Activated naive CD4-positive, alpha-beta T cell treated with anti-CD3 and anti-CD28 coated beads, Interleukin-2, amount 50 U/mL, for 72 hours (primary cell): ENCODE results near the gene TMEM179B. TPM values are rescaled to one million over a fixed set of nuclear protein-coding genes. Genes with fewer than 3 reads are reported as not detected.
"Not testable (repeated sequence)": the region's sequence is repeated elsewhere in the genome, so short reads cannot be mapped to it uniquely, and the experiment has no call there.

ENCODE experiments used
- ATAC-seq, 2 donors: fragments of 150-1000 bp; cut with Tn5 transposase; 2 replicates each; pipeline ENCODE4 v1.10.0; 2021; ENCODE audit warnings: mild to moderate bottlenecking in 2 of 2, moderate library complexity in 2 of 2
- DNase-seq, 2 donors: peaks; one replicate each; pipeline ENCODE4 v3.0.0; 2021 to 2022; ENCODE audit warnings: low spot score in 2 of 2
- H3K27ac Mint-ChIP-seq, 2 donors: one replicate each; pipeline ENCODE4 v1.8.0; 2022; ENCODE audit warnings: mild to moderate bottlenecking in 2 of 2, mixed read lengths in 2 of 2
- H3K36me3 Mint-ChIP-seq, 2 donors: one replicate each; pipeline ENCODE4 v1.8.0; 2022; ENCODE audit warnings: mixed read lengths in 2 of 2
- H3K9me3 Mint-ChIP-seq, 2 donors: one replicate each; pipeline ENCODE4 v1.8.0; 2022; ENCODE audit warnings: mixed read lengths in 2 of 2
- total RNA-seq, 2 donors: library from RNA; stranded (reverse); gene quantifications; one replicate each; pipeline ENCODE4 v1.2.3, GENCODE V29; 2022

Gene TMEM179B, protein sequence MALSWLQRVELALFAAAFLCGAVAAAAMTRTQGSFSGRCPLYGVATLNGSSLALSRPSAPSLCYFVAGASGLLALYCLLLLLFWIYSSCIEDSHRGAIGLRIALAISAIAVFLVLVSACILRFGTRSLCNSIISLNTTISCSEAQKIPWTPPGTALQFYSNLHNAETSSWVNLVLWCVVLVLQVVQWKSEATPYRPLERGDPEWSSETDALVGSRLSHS
- 10 to 100 TPM; 19.5 to 20.9 TPM for total RNA-seq

- Mint-ChIP-seq H3K36me3 (peaks cover 32 to 34% of the 10 kb centered on the region in 2 donors), H3K9me3 (no peaks in the 10 kb centered on the region), H3K27ac (peak within 1 kb of the TSS; percentile 90 to 91)
- DNase-seq (peak; percentile 94 to 97), ATAC-seq (peak; percentile 79 to 80)
These were observed at the start of gene TMEM179B for GRCh38 chr11:62787005-62787759. TMEM179B (plus strand) TSS chr11:62787402; CDS start chr11:62787432, 30 bp downstream.

GRCh38 chr11:62747475-62748160, 39.6 kb upstream of the TMEM179B start:
- Mint-ChIP-seq H3K27ac (no peak overlapping the region), H3K36me3 (no peaks in the 10 kb centered on the region), H3K9me3 (no peaks in the 10 kb centered on the region)
- DNase-seq = no peak
- no peak for ATAC-seq

DNA sequence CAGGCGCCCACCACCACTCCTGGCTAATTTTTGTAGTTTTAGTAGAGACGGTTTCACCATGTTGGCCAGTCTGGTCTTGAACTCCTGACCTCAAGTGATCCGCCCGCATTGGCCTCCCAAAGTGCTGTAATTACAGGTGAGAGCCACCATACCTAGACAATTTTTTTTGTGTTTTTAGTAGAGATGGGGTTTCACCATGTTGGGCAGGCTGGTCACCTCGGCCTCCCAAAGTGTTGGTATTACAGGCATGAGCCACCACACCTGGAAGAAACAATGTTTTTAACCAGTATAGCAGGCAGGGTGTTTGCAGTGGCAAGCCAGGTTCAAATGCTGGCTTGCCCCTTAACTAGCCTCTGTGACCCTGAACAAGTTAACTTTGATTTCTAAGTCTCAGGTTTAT, 37.3 kb upstream of the TMEM179B start:
- peak overlapping the region in 1 of 2 donors; percentile 60 for H3K27ac Mint-ChIP-seq
- H3K9me3 Mint-ChIP-seq = not testable (repeated sequence)

DNA sequence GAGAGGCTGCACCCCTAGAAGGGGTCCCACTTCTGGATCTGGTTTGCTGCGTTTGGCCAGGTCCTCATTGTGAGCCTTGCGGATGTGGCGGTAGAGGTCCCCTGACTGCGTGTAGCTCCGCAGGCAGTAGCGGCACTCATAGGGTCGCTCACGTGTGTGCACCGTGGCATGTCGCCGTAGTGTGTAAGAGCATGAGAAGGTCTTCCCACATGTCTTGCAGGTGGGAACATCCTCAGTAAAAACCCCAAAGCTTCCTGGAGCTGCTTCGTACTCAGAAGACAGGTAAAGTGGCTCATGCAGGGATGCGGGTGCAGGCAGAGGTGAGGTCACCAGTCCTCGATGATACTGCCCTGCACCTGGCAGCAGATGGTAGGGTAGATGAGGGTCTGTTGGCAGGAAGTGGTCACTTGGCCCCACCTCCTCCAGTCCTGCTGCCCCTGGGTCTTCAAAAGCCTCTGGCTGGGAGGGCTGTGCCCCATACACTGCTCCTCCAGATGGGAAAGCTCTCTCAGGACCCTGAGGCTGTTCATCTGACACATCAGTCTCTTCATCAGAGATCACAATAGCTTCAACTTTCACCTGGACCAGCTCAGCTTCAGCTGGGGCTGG, 34.9 kb upstream of the TMEM179B start:
- Mint-ChIP-seq H3K36me3 (no peaks in the 10 kb centered on the region), H3K27ac (peak overlapping the region in 1 of 2 donors; percentile 60), H3K9me3 (no peaks in the 10 kb centered on the region)
- no peak for DNase-seq
- no peak for ATAC-seq

More for the DNA sequence above, 37.3 kb upstream of the TMEM179B start:
- ATAC-seq, DNase-seq, H3K36me3 Mint-ChIP-seq: not testable (repeated sequence)

GRCh38 chr11:62752994-62753735, 34.0 kb upstream of the TMEM179B start:
- peak overlapping the region; percentile 94 to 99 for H3K27ac Mint-ChIP-seq
- H3K36me3 Mint-ChIP-seq = no peaks in the 10 kb centered on the region
- peak in 1 of 2 donors; percentile 0 for ATAC-seq
- no peak for DNase-seq
- no peaks in the 10 kb centered on the region for H3K9me3 Mint-ChIP-seq

DNA sequence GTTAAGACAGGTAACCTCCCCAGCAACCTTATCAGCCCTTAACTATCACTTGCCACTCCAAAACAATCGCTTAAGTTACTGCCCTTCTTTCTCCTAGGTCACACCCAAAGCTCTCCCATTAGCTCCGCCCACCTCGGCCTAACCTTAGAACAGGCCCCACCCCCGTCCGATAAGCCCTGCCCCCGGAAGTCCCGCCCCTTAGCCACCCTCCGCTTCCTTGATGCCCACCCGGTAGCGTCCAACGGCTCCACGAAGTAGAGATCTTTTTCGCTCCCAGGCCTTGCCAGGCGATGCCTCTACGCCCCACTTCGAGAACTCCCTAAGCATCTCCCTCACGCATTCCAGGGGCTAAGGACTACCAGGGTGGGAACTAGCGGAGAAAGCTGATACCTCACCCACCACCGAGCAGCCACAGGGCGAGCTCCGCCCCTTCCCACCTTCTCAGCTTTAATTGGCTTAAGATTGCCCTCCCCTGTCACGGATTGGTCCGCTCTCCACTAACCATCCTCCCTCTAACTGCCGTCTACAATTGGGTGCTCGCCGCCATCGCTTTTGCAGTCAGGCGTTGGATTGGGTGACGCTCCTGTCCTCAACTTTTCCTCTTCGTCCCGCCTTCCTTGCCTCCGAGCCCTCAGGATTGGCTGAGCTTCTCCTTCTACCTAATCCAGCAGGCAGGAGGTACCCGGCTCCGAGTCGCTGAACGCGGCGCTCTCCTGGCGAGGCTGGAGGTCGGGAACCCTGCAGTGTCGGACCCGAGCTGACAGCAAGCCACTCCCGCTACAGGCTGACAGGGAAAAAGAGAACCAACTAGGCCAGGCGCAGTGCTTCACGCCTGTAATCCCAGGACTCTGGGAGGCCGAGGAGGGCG, 33.2 kb upstream of the TMEM179B start, which contains the start of gene ZBTB3:
ZBTB3 (minus strand) TSS at position 425 of the 868 bp plus-strand sequence. CDS start 496 bp downstream, outside the sequence.
- Mint-ChIP-seq H3K9me3 (no peaks in the 10 kb centered on the region), H3K36me3 (no peaks in the 10 kb centered on the region), H3K27ac (peak within 1 kb of the TSS; percentile 94 to 99)
- DNase-seq = peak; percentile 94 to 97
- peak; percentile 97 to 98 for ATAC-seq

- H3K27ac Mint-ChIP-seq = no peak overlapping the region
- ATAC-seq (no peak), DNase-seq (no peak)
- H3K9me3 Mint-ChIP-seq = no peaks in the 10 kb centered on the region
- no peaks in the 10 kb centered on the region for H3K36me3 Mint-ChIP-seq
These were observed 32.1 kb upstream of the TMEM179B start for GRCh38 chr11:62755086-62755615.

DNA sequence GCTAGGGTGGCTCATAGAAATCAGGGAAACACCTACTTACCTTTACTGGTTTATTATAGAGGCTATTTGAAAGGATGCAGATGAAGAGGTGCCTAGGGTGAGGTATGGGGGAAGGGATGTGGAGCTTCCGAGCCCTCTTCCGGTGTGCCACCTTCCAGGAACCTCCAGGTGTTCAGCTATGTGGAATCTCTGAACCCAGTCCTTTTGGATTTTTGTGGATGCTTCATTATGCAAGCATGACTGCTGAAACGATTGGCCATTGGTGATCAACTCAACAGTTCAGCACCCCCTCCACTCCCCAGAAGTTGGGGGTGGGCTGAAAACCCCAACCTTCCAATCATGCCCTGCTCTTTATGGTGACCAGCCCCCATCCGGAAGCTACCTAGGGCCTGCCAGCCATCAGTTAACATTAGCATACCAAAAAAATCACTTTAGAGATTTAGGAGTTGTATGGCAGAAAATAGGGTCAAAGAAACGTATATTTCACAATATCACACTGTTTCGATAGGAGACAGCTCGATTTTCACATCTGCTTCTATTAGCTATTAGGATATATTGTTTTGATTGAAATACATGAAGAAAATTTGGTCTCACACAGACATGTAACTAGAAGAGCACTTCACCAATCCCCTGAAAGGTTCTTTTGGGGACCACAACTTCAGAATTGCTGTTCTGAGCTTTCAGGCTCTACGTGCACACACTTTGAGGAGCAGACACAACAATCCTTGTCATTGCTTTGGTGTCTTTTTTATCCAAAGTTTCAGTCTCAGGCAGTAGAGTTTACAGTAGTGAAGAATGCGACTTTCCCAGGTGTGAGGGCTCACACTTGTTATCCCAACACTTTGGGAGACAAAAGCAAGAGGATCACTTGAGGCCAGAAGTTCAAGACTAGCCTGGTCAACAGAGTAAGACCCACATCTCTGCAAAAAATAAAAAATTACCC, 29.1 kb upstream of the TMEM179B start:
- Mint-ChIP-seq H3K9me3 (no peaks in the 10 kb centered on the region), H3K27ac (no peak overlapping the region), H3K36me3 (peaks cover 14% of the 10 kb centered on the region in 2 donors)
- ATAC-seq = no peak
- DNase-seq = no peak

DNA sequence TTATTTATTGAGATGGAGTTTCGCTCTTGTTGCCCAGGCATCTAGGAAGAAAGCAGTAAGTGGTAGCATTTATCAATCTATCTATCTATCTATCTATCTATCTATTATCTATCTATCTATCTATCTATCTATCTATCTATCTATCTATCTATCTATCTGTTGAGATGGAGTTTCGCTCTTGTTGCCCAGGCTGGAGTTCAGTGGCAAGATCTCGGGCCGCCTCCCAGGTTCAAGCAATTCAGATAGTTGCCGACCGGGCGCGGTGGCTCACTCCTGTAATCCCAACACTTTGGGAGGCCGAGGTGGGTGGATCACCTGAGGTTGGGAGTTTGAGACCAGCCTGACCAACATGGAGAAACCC, 26.4 kb upstream of the TMEM179B start:
- DNase-seq, H3K9me3 Mint-ChIP-seq: not testable (repeated sequence)
- H3K36me3 Mint-ChIP-seq = peaks cover 14% of the 10 kb centered on the region in 2 donors
- H3K27ac Mint-ChIP-seq = peak overlapping the region; percentile 91 to 92
- peak; percentile 1 to 5 for ATAC-seq

- H3K36me3 Mint-ChIP-seq = peaks cover 4 to 5% of the 10 kb centered on the region in 2 donors
- peak overlapping the region; percentile 87 to 92 for H3K27ac Mint-ChIP-seq
- no peak for ATAC-seq
- peak in 1 of 2 donors; percentile 30 for DNase-seq
- H3K9me3 Mint-ChIP-seq = no peaks in the 10 kb centered on the region
These were observed 16.4 kb upstream of the TMEM179B start for GRCh38 chr11:62770778-62771143.

GRCh38 chr11:62771144-62772021, 15.8 kb upstream of the TMEM179B start, which contains the start of gene TAF6L:
TAF6L (plus strand) TSS chr11:62771396; CDS start chr11:62775784, 4,388 bp downstream.
- Mint-ChIP-seq H3K36me3 (peaks cover 4 to 11% of the 10 kb centered on the region in 2 donors), H3K9me3 (no peaks in the 10 kb centered on the region), H3K27ac (peak within 1 kb of the TSS; percentile 87 to 92)
- DNase-seq = peak; percentile 94 to 98
- peak; percentile 92 to 94 for ATAC-seq

DNA sequence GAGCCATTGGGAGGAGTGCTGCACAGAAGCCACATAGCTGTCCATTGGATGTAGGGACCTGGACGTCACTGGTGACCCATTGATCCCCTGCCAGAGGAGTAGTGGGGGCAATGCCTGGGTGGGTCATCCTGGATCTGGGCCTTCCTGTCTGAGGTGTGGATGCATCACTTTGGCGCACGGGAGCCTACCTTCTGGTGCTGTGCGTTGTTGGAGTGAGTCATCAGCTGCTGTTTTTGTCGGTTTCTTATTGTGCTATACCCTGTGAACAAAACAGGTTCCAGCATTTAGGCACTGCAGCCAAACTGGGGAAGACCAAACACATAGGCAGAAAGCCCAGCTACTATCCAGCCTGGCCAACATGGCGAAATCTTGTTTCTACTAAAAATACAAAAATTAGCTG, 12.8 kb upstream of the TMEM179B start:
- H3K36me3 Mint-ChIP-seq = peaks cover 11 to 17% of the 10 kb centered on the region in 2 donors

DNA sequence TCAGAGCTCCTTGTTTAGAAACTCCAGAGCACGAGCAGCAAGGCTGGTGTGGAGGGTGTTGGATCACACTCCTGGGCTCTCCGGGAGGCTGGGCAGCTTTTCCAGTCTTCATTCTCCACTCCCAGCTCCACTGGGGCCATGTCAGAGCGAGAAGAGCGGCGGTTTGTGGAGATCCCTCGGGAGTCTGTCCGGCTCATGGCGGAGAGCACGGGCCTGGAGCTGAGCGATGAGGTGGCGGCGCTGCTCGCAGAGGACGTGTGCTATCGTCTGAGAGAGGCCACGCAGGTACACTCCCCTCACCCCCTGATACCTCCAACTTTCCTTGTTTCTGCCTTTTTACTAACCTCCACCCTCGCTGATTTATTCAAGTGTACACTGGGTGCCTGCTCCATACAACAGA, 11.6 kb upstream of the TMEM179B start:
- Mint-ChIP-seq H3K9me3 (no peaks in the 10 kb centered on the region), H3K27ac (peak overlapping the region; percentile 39 to 85), H3K36me3 (peaks cover 11 to 17% of the 10 kb centered on the region in 2 donors)
- ATAC-seq (no peak), DNase-seq (no peak)

More for the DNA sequence above, 12.8 kb upstream of the TMEM179B start:
- DNase-seq (no peak), ATAC-seq (no peak)
- Mint-ChIP-seq H3K27ac (no peak overlapping the region), H3K9me3 (no peaks in the 10 kb centered on the region)
